IMR-90 (cell line): ENCODE results near the gene DDX54. TPM values are rescaled to one million over a fixed set of nuclear protein-coding genes. Genes with fewer than 3 reads are reported as not detected.

Experiments used
- ATAC-seq: fragments of 200-7000 bp; cut with Tn5 transposase; 2 replicates; pipeline ENCODE4 v1.9.1; 2020; ENCODE audit warnings: low read depth, mild to moderate bottlenecking, moderate library complexity
- BruUV-seq: library from RNA; stranded (reverse); fragments of 400-500 nt; replicated peaks from 2 replicates; lab custom pipeline; 2021; lab: Mats Ljungman, UMichigan
- CTCF ChIA-PET: fragments of 300-600 bp; formaldehyde crosslinking; extraction: SDS; loops from one replicate; lab custom pipeline; 2021; ENCODE audit warnings: antibody characterized with exemption; lab: Yijun Ruan, JAX
- POLR2A ChIA-PET: fragments of 300-600 bp; sonication (Branson Sonifier 250); formaldehyde crosslinking; loops from one replicate; lab custom pipeline; 2022; ENCODE audit warnings: antibody characterized with exemption; ENCODE audit not compliant: unreplicated experiment; lab: Charles Lee
- DNase-seq: peaks from one replicate; pipeline ENCODE4 v3.0.0; 2013
- H2AFZ ChIP-seq: replicated peaks from 2 replicates; pipeline ENCODE3; 2013; ENCODE audit warnings: low read length, mild to moderate bottlenecking; ENCODE audit not compliant: poor library complexity
- H2AK5ac ChIP-seq: 2 replicates; pipeline ENCODE4 v1.6.1; 2013; ENCODE audit warnings: low read depth, low read length, inconsistent platforms
- H2AK9ac ChIP-seq: replicated peaks from 2 replicates; pipeline ENCODE3; 2013; ENCODE audit warnings: mild to moderate bottlenecking, low read depth, low read length, moderate library complexity; ENCODE audit not compliant: poor library complexity
- H2BK120ac ChIP-seq: 2 replicates; pipeline ENCODE4 v1.6.1; 2013; ENCODE audit warnings: low read depth, low read length, inconsistent platforms
- H2BK15ac ChIP-seq: 3 replicates; pipeline ENCODE4 v1.6.1; 2013; ENCODE audit warnings: low read depth, low read length, inconsistent platforms
- H2BK20ac ChIP-seq: 2 replicates; pipeline ENCODE4 v1.6.1; 2013; ENCODE audit warnings: low read depth, mild to moderate bottlenecking, inconsistent platforms, low read length, moderate library complexity
- H2BK5ac ChIP-seq: 2 replicates; pipeline ENCODE4 v1.6.1; 2013; ENCODE audit warnings: mild to moderate bottlenecking, low read depth, low read length, inconsistent platforms; ENCODE audit not compliant: poor library complexity, severe bottlenecking
- H3K14ac ChIP-seq: replicated peaks from 2 replicates; pipeline ENCODE4 v1.6.1; 2013; ENCODE audit warnings: low read depth, low read length, inconsistent platforms
- H3K18ac ChIP-seq: 2 replicates; pipeline ENCODE4 v1.6.1; 2013; ENCODE audit warnings: low read depth, low read length, control low read depth
- H3K23ac ChIP-seq: 2 replicates; pipeline ENCODE4 v1.6.1; 2013; ENCODE audit warnings: low read depth, low read length, inconsistent platforms
- H3K27ac ChIP-seq: 2 replicates; pipeline ENCODE4 v1.5.1; 2013; ENCODE audit warnings: mild to moderate bottlenecking, control low read depth, low read length; ENCODE audit not compliant: insufficient read depth
- H3K27me3 ChIP-seq: 2 replicates; pipeline ENCODE4 v1.6.1; 2013; ENCODE audit warnings: low read length; ENCODE audit not compliant: control insufficient read depth, insufficient read depth
- H3K36me3 ChIP-seq: 2 replicates; pipeline ENCODE4 v1.6.1; 2013; ENCODE audit warnings: low read length, mixed read lengths; ENCODE audit not compliant: control insufficient read depth, insufficient read depth
- H3K4ac ChIP-seq: 2 replicates; pipeline ENCODE4 v1.6.1; 2013; ENCODE audit warnings: low read depth, low read length, inconsistent platforms
- H3K4me1 ChIP-seq: 2 replicates; pipeline ENCODE4 v1.6.1; 2013; ENCODE audit warnings: low read length, mixed read lengths; ENCODE audit not compliant: control insufficient read depth, insufficient read depth
- H3K4me2 ChIP-seq: 2 replicates; pipeline ENCODE4 v1.6.1; 2013; ENCODE audit warnings: low read depth, mild to moderate bottlenecking, control low read depth, low read length, moderate library complexity
- H3K4me3 ChIP-seq: 2 replicates; pipeline ENCODE4 v1.5.1; 2013; ENCODE audit warnings: low read depth, mild to moderate bottlenecking, control low read depth, low read length, moderate library complexity; ENCODE audit not compliant: insufficient read depth
- H3K56ac ChIP-seq: 2 replicates; pipeline ENCODE4 v1.6.1; 2013; ENCODE audit warnings: low read length, inconsistent platforms; ENCODE audit not compliant: insufficient read depth; ENCODE audit errors: extremely low read depth
- H3K79me1 ChIP-seq, 2 experiments: 2 replicates each; pipeline ENCODE4 v1.6.1; 2013; ENCODE audit warnings: low read length in 2 of 2, inconsistent platforms in 1 of 2, low read depth in 1 of 2
- H3K9ac ChIP-seq: 2 replicates; pipeline ENCODE4 v1.6.1; 2013; ENCODE audit warnings: low read depth, low read length, control low read depth
- H3K9me1 ChIP-seq: 2 replicates; pipeline ENCODE4 v1.6.1; 2013; ENCODE audit warnings: low read length, inconsistent platforms; ENCODE audit not compliant: insufficient read depth
- H3K9me3 ChIP-seq: 2 replicates; pipeline ENCODE4 v1.6.1; 2013; ENCODE audit warnings: low read length; ENCODE audit not compliant: control insufficient read depth, insufficient read depth
- H4K20me1 ChIP-seq: 2 replicates; pipeline ENCODE4 v1.6.1; 2013; ENCODE audit warnings: low read length, inconsistent platforms; ENCODE audit not compliant: insufficient read depth
- H4K5ac ChIP-seq: 2 replicates; pipeline ENCODE4 v1.6.1; 2013; ENCODE audit warnings: mild to moderate bottlenecking, low read depth, low read length, control low read depth
- H4K8ac ChIP-seq, 2 experiments: 2 replicates each; pipeline ENCODE4 v1.6.1; 2013; ENCODE audit warnings: low read depth in 2 of 2, low read length in 2 of 2, control low read depth in 1 of 2, inconsistent platforms in 1 of 2
- H4K91ac ChIP-seq: 2 replicates; pipeline ENCODE4 v1.6.1; 2013; ENCODE audit warnings: low read depth, low read length, inconsistent platforms; ENCODE audit not compliant: insufficient read depth
- CEBPB ChIP-seq: IDR thresholded peaks from 2 replicates; pipeline ENCODE4 v1.6.1; 2012; ENCODE audit warnings: low read depth, low read length, improper control_type of control experiment
- CHD1 ChIP-seq: IDR thresholded peaks from 2 replicates; pipeline ENCODE4 v1.6.1; 2012; ENCODE audit warnings: low read depth, low read length, improper control_type of control experiment
- CTCF ChIP-seq: conservative IDR thresholded peaks from 2 replicates; pipeline ENCODE4 v1.5.1; 2012; ENCODE audit warnings: mild to moderate bottlenecking, low read depth, low read length, improper control_type of control experiment
- ELK1 ChIP-seq: fragments of 150-350 bp; IDR thresholded peaks from 2 replicates; pipeline ENCODE4 v1.6.1; 2016; ENCODE audit warnings: low read depth, mild to moderate bottlenecking, low read length, moderate library complexity, borderline replicate concordance
- FOS ChIP-seq: fragments of 150-350 bp; IDR thresholded peaks from 2 replicates; pipeline ENCODE4 v1.6.1; 2016; ENCODE audit warnings: low read depth, low read length
- MAZ ChIP-seq: IDR thresholded peaks from 2 replicates; pipeline ENCODE4 v1.6.1; 2012; ENCODE audit warnings: low read depth, mild to moderate bottlenecking, low read length, improper control_type of control experiment, moderate library complexity, borderline replicate concordance
- MXI1 ChIP-seq: IDR thresholded peaks from 2 replicates; pipeline ENCODE4 v1.6.1; 2012; ENCODE audit warnings: low read depth, mild to moderate bottlenecking, low read length, moderate library complexity, borderline replicate concordance
- NFE2L2 ChIP-seq: fragments of 150-350 bp; IDR thresholded peaks from 2 replicates; pipeline ENCODE4 v1.6.1; 2016; ENCODE audit warnings: low read depth, mild to moderate bottlenecking, low read length
- POLR2A ChIP-seq: IDR thresholded peaks from 2 replicates; pipeline ENCODE4 v1.6.1; 2012; ENCODE audit warnings: mild to moderate bottlenecking, low read depth, low read length
- RAD21 ChIP-seq: IDR thresholded peaks from 2 replicates; pipeline ENCODE4 v1.6.1; 2012; ENCODE audit warnings: low read length, improper control_type of control experiment
- SMC3 ChIP-seq: fragments of 150-350 bp; IDR thresholded peaks from 2 replicates; pipeline ENCODE4 v1.6.1; 2016; ENCODE audit warnings: low read depth, mild to moderate bottlenecking, antibody characterized with exemption, low read length, moderate library complexity
- USF2 ChIP-seq: fragments of 150-350 bp; IDR thresholded peaks from 2 replicates; pipeline ENCODE4 v1.6.1; 2017; ENCODE audit warnings: mild to moderate bottlenecking, antibody characterized with exemption, low read length, low read depth
- WGBS, 2 experiments: methylation state at CpG; one replicate each; pipeline versions ENCODE4 v1.1.5 to v1.1.7; 2013; ENCODE audit warnings: missing lambda C conversion rate in 2 of 2; ENCODE audit not compliant: insufficient read length in 1 of 2; ENCODE audit errors: extremely low coverage in 2 of 2; 5-methylcytosine and 5-hydroxymethylcytosine counted together
- dilution Hi-C: fragments of 300-500 bp; cut with HindIII; formaldehyde crosslinking; loops from one replicate; pipeline ENCODE4 v1.14.3; 2018; ENCODE audit warnings: low sequenced_read_pairs; ENCODE audit not compliant: unreplicated experiment
- in situ Hi-C: fragments of 300-500 bp; cut with MboI; formaldehyde crosslinking; loops from 3 replicates; pipeline ENCODE4 v1.14.3; 2019; ENCODE audit warnings: low sequenced_read_pairs, inconsistent platforms, mixed read lengths
- intact Hi-C: fragments of 100-400 bp; cut with micrococcal nuclease; formaldehyde crosslinking; loops from 2 replicates; pipeline ENCODE4 v1.10.0; 2022
- polyA plus RNA-seq, 3 experiments: library from polyadenylated mRNA; depleted of rRNA; stranded (reverse); fragments of >200 nt; gene quantifications; 2 replicates each; pipeline ENCODE4 v1.2.3, GENCODE V29; 2012; ENCODE audit warnings: low replicate concordance in 1 of 3
- total RNA-seq: library from RNA; depleted of rRNA; stranded (reverse); fragments of >200 nt; gene quantifications from 2 replicates; pipeline ENCODE4 v1.2.3, GENCODE V29; 2012

DDX54 gene
- total and polyA plus RNA-seq, 2 of the 4 experiments (the other 2 are of a cell fraction), result 23.8 to 47.5 TPM

GRCh38 chr12:113113397-113113796 is 71.9 kb downstream of the DDX54 start:
- WGBS, 2 experiments, result 50% methylated on average over 1 of the region's 2 CpGs; no CpG with 5 or more reads in 1 of the 2 experiments
- Histone ChIP-seq H3K56ac (no peak overlapping the region), H2BK5ac (no peak overlapping the region), H2BK15ac (no peak overlapping the region), H3K9me3 (no peaks in the 10 kb centered on the region), H3K4ac (no peak overlapping the region), H2BK20ac (no peak overlapping the region), H2BK120ac (no peak overlapping the region), H3K79me1 (no peaks in the 10 kb centered on the region), H4K20me1 (no peaks in the 10 kb centered on the region), H4K91ac (no peak overlapping the region), H3K23ac (no peak overlapping the region), H3K27ac (no peak overlapping the region), H4K5ac (no peak overlapping the region), H4K8ac (no peak overlapping the region), H2AK9ac (no peak overlapping the region), H3K4me2 (no peak overlapping the region), H3K9me1 (no peaks in the 10 kb centered on the region), H3K14ac (no peak overlapping the region), H3K36me3 (no peaks in the 10 kb centered on the region), H3K9ac (no peak overlapping the region), H2AK5ac (no peak overlapping the region), H3K27me3 (peaks cover 4% of the 10 kb centered on the region; the same call in 1 of the 2 replicates), H3K4me1 (no peaks in the 10 kb centered on the region), H3K18ac (no peak overlapping the region), H3K4me3 (no peak overlapping the region), H2AFZ (no peak overlapping the region)
- DNase-seq (no peak), ATAC-seq (no peak)
- TF ChIP-seq CTCF, result no peak
- no peak for TF ChIP-seq RAD21
- no peak for TF ChIP-seq MXI1
- no peak for TF ChIP-seq MAZ
- TF ChIP-seq ELK1, result no peak
- no peak for TF ChIP-seq NFE2L2
- TF ChIP-seq CHD1, result no peak
- TF ChIP-seq POLR2A, result no peak
- TF ChIP-seq CEBPB, result no peak
- no peak for TF ChIP-seq SMC3
- no peak for TF ChIP-seq USF2
- TF ChIP-seq FOS, result no peak
- in situ Hi-C loops, result no loop called here
- no TSS peak for BruUV-seq
- dilution Hi-C loops, result no loop called here
- intact Hi-C loops, result no loop called here
- ChIA-PET POLR2A (no interaction called here), CTCF (no interaction called here)
